Suppressor macrophage treated with lipopolysaccharide for 1 hour (primary cell): ENCODE results near the gene TENM4.

ENCODE experiments used
- DNase-seq, 3 donors: peaks; one replicate each; pipeline ENCODE4 v3.0.0-alpha.2; 2020 to 2022

Gene TENM4

GRCh38 chr11:78603792-78604191 lies 837.0 kb downstream of the TENM4 start:
- no peak for DNase-seq
